OCI-LY7 (cell line): Measurements from ENCODE around the gene MROH7. TPM values are rescaled to one million over a fixed set of nuclear protein-coding genes. Genes with fewer than 3 reads are reported as not detected.

Source experiments
- BruUV-seq: library from RNA; stranded (reverse); fragments of 400-500 nt; replicated peaks from 2 replicates; lab custom pipeline; 2021; lab: Mats Ljungman, UMichigan
- CTCF ChIA-PET: fragments of 300-600 bp; sonication (Branson Sonifier 250); formaldehyde crosslinking; loops from one replicate; lab custom pipeline; 2022; ENCODE audit warnings: antibody characterized with exemption; ENCODE audit not compliant: unreplicated experiment; lab: Charles Lee
- POLR2A ChIA-PET: fragments of 300-600 bp; sonication (Branson Sonifier 250); formaldehyde crosslinking; loops from one replicate; lab custom pipeline; 2022; ENCODE audit warnings: antibody characterized with exemption; lab: Charles Lee
- DNase-seq: peaks from one replicate; pipeline ENCODE4 v3.0.0-alpha.2; 2015; ENCODE audit warnings: low spot score
- H2AFZ ChIP-seq: fragments of 200-600 bp; sonication (generic), shearing (Covaris generic); 2 replicates; pipeline ENCODE4 v1.6.1; 2014; ENCODE audit warnings: mild to moderate bottlenecking, antibody characterized with exemption, low read length, moderate library complexity
- H3K27ac ChIP-seq: fragments of 200-600 bp; sonication (generic); 2 replicates; pipeline ENCODE4 v1.5.1; 2014; ENCODE audit warnings: mixed run types, low read depth, mild to moderate bottlenecking, moderate library complexity, low read length, inconsistent platforms; ENCODE audit not compliant: poor library complexity, severe bottlenecking
- H3K36me3 ChIP-seq: fragments of 200-600 bp; sonication (generic); 2 replicates; pipeline ENCODE4 v1.6.1; 2014; ENCODE audit warnings: mild to moderate bottlenecking, antibody characterized with exemption, low read length, moderate library complexity, mixed read lengths; ENCODE audit not compliant: insufficient read depth
- H3K4me1 ChIP-seq: fragments of 200-600 bp; sonication (generic); 2 replicates; pipeline ENCODE4 v1.5.1; 2014; ENCODE audit warnings: mild to moderate bottlenecking, low read length; ENCODE audit not compliant: insufficient read depth, poor library complexity, severe bottlenecking
- H3K4me2 ChIP-seq: fragments of 200-600 bp; sonication (generic); 2 replicates; pipeline ENCODE4 v1.6.1; 2014; ENCODE audit warnings: mild to moderate bottlenecking, low read length
- H3K4me3 ChIP-seq: fragments of 200-600 bp; sonication (generic); 2 replicates; pipeline ENCODE4 v1.5.1; 2014; ENCODE audit warnings: mild to moderate bottlenecking, low read depth, low read length; ENCODE audit not compliant: poor library complexity, severe bottlenecking
- H3K79me2 ChIP-seq: fragments of 200-600 bp; sonication (generic); 2 replicates; pipeline ENCODE4 v1.6.1; 2016; ENCODE audit warnings: low read depth, mild to moderate bottlenecking, low read length, moderate library complexity, mixed read lengths; ENCODE audit not compliant: insufficient read depth
- H3K9me2 ChIP-seq: fragments of 200-600 bp; sonication (generic); 2 replicates; pipeline ENCODE4 v1.6.1; 2016; ENCODE audit warnings: mild to moderate bottlenecking, low read length, mixed read lengths; ENCODE audit not compliant: insufficient read depth
- H3K9me3 ChIP-seq: fragments of 200-600 bp; sonication (generic); 2 replicates; pipeline ENCODE4 v1.6.1; 2014; ENCODE audit warnings: mild to moderate bottlenecking, mixed run types, low read length, mixed read lengths
- H4K20me1 ChIP-seq: fragments of 200-600 bp; sonication (generic); 2 replicates; pipeline ENCODE4 v1.6.1; 2014; ENCODE audit warnings: mild to moderate bottlenecking, antibody characterized with exemption, low read length, moderate library complexity, mixed read lengths; ENCODE audit not compliant: insufficient read depth
- EZH2phosphoT487 ChIP-seq: fragments of 200-600 bp; sonication (generic); IDR thresholded peaks from 2 replicates; pipeline ENCODE4 v1.6.1; 2018; ENCODE audit warnings: low read depth, borderline replicate concordance, mild to moderate bottlenecking, mixed run types, antibody characterized with exemption, low read length, moderate library complexity, mixed read lengths
- intact Hi-C: fragments of 100-400 bp; cut with micrococcal nuclease; formaldehyde crosslinking; loops from one replicate; pipeline ENCODE4 v1.10.0; 2022; ENCODE audit not compliant: unreplicated experiment
- total RNA-seq, 2 experiments: library from RNA; depleted of rRNA in 1 of 2; stranded (reverse); fragments of >200 nt in 1 of 2; shearing (Covaris generic) in 1 of 2; gene quantifications; 2 replicates each; pipeline ENCODE4 v1.2.3, GENCODE V29; 2014 to 2022
- TF ChIP-seq, protein P1 (sequence below): fragments of 200-600 bp; sonication (generic); conservative IDR thresholded peaks from 2 replicates; pipeline ENCODE4 v1.5.1; 2014; ENCODE audit warnings: mild to moderate bottlenecking, antibody characterized with exemption, low read length, moderate library complexity, mixed read lengths

The MROH7 gene
- total RNA-seq, 2 experiments from 2014 or later = not detected

DNA sequence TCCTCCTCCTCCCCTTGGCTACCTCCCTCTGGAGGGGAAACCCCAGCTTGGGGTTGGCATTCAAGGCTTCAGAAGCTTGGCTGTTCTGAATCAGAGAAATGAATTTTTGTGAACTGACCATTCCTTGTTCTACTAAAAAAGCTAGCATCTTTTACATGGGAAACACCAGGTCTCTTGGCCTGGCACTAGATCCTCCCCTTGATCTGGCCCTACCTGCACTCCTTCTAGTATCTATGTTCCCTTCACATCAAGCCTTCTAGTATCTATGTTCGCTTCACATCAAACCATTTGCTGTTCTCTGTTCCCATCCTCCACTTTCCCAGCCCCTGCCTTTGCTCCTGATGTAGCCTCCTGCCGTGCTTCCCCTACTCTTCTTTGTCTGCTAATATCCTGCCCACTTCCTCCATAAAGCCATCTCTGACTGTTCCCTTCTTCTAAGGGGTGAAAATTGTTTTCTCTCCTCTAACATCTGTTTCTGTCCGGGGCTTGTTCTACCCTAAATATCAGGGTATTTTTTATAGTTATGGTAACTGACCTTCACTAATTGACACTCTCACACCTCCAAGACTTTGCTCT lies 44.0 kb upstream of the MROH7 start:
- no TSS peak for BruUV-seq
- Histone ChIP-seq H4K20me1 (no peaks in the 10 kb centered on the region), H3K9me3 (no peaks in the 10 kb centered on the region), H2AFZ (no peak overlapping the region), H3K4me1 (no peaks in the 10 kb centered on the region), H3K36me3 (no peaks in the 10 kb centered on the region), H3K79me2 (no peaks in the 10 kb centered on the region), H3K27ac (no peak overlapping the region), H3K4me3 (no peak overlapping the region), H3K4me2 (no peak overlapping the region), H3K9me2 (no peaks in the 10 kb centered on the region)
- intact Hi-C loops = no loop called here
- ChIA-PET POLR2A (no interaction called here), CTCF (no interaction called here)
- TF ChIP-seq, protein P1, sequence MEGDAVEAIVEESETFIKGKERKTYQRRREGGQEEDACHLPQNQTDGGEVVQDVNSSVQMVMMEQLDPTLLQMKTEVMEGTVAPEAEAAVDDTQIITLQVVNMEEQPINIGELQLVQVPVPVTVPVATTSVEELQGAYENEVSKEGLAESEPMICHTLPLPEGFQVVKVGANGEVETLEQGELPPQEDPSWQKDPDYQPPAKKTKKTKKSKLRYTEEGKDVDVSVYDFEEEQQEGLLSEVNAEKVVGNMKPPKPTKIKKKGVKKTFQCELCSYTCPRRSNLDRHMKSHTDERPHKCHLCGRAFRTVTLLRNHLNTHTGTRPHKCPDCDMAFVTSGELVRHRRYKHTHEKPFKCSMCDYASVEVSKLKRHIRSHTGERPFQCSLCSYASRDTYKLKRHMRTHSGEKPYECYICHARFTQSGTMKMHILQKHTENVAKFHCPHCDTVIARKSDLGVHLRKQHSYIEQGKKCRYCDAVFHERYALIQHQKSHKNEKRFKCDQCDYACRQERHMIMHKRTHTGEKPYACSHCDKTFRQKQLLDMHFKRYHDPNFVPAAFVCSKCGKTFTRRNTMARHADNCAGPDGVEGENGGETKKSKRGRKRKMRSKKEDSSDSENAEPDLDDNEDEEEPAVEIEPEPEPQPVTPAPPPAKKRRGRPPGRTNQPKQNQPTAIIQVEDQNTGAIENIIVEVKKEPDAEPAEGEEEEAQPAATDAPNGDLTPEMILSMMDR = no peak
- DNase-seq = no peak

DNA sequence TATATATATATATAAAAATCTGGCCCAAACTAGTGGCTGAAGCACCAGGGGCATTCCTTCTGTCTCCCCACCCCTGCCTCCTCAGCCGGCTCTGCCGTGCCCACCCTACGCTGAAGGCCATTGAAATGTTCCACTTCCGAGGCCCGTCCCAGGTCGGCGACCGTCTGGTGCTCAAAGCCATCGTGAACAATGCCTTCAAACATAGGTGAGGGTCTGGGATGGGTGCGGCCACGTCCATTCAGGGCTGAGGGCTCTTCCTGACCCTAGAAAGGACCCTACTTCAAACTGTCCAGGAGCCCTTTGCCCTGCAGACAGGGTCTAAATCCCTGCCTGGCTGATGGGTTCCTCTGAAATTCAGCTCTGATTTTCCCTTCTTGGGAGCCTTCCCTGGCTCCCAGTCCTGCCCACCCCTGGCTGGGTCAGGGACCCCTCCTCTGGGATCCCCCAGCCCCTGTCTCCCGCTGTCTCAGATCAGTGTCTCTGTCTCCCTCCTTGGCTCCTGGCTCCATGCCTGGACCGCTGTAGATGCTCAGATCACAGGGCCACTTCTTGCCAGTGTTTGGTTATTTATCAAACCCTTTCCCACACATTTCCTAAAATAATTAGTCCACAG lies 42.3 kb upstream of the MROH7 start:
- Histone ChIP-seq H3K79me2 (no peaks in the 10 kb centered on the region), H3K27ac (no peak overlapping the region), H3K4me2 (no peak overlapping the region), H3K36me3 (no peaks in the 10 kb centered on the region), H2AFZ (no peak overlapping the region), H3K4me1 (peaks cover 1% of the 10 kb centered on the region), H3K9me3 (no peaks in the 10 kb centered on the region), H4K20me1 (no peaks in the 10 kb centered on the region), H3K9me2 (no peaks in the 10 kb centered on the region), H3K4me3 (no peak overlapping the region)
- BruUV-seq = no TSS peak
- ChIA-PET CTCF (no interaction called here), POLR2A (no interaction called here)
- TF ChIP-seq, protein P1 = no peak
- TF ChIP-seq EZH2phosphoT487 = no peak
- DNase-seq = no peak
- intact Hi-C loops = no loop called here

- CTCF ChIA-PET = no interaction called here
- intact Hi-C loops = no loop called here
- no peaks in the 10 kb centered on the region for H3K9me3 ChIP-seq
- no TSS peak for BruUV-seq
- POLR2A ChIA-PET = no interaction called here
- H2AFZ ChIP-seq = no peak overlapping the region
- no peak for TF ChIP-seq EZH2phosphoT487
- TF ChIP-seq, protein P1 = no peak
- no peak overlapping the region for H3K27ac ChIP-seq
- H3K9me2 ChIP-seq = no peaks in the 10 kb centered on the region
- H3K4me2 ChIP-seq = no peak overlapping the region
- no peak for DNase-seq
- no peaks in the 10 kb centered on the region for H4K20me1 ChIP-seq
- peaks cover 10% of the 10 kb centered on the region for H3K4me1 ChIP-seq
- no peak overlapping the region for H3K4me3 ChIP-seq
- H3K36me3 ChIP-seq = no peaks in the 10 kb centered on the region
- H3K79me2 ChIP-seq = no peaks in the 10 kb centered on the region
Observed at GRCh38 chr1:54600947-54601721, 40.5 kb upstream of the MROH7 start.
